Measurements from ENCODE around the gene ZP1. TPM values are rescaled to one million over a fixed set of nuclear protein-coding genes. Genes with fewer than 3 reads are reported as not detected.

Gene ZP1
- total RNA-seq, 1 experiment from 2014 or later: not detected

DNA sequence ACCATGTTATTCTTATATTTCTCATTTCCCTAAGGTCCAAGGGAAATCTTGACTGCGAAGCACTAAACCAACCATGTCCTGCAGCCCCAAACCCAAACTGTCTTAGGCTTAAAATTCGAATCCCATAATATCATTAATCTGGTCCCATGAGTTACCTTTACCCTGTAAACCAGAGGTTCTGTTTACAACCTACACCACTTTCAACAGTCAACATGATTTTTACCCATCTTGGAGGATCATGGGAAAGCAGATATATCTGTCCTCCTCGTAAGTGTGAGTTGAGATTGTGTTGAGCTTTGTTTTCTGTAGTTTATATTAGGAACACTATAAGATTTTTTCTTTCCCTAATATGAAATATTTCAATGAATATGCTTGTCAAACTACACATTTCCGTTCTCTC, 32.6 kb downstream of the ZP1 start:
- intact Hi-C loops (cut with micrococcal nuclease): loop anchor here (1.0 kb wide), 2 partner anchors 69 to 125 kb away; no protein-coding TSS in a partner anchor
- no peaks in the 10 kb centered on the region for H3K9me3 Mint-ChIP-seq (ENCODE audit: unreplicated experiment)
- ChIA-PET CTCF (interaction anchor here (0.6 to 10.1 kb wide), 34 partner anchors 8 to 1986 kb away, joined by 3 to 163 read pairs (median 6); partner anchors contain the start of genes PTGDR2 and TMEM109), POLR2A (interaction anchor here (1.1 to 3.2 kb wide), 5 partner anchors 11 to 69 kb away, joined by 3 to 11 read pairs (median 6); partner anchors contain the start of gene TMEM109)
- no peak for TF ChIP-seq CTCF (IDR thresholded peaks at IDR 0.05; ENCODE audit: unreplicated experiment)
- H3K4me3 Mint-ChIP-seq (ENCODE audit: unreplicated experiment): no peak overlapping the region
- no peak for DNase-seq (ENCODE audit: unreplicated experiment)
- no peak overlapping the region for H3K27ac Mint-ChIP-seq (ENCODE audit: low read depth, unreplicated experiment)
- H3K27me3 Mint-ChIP-seq (ENCODE audit: insufficient read depth, unreplicated experiment): no peaks in the 10 kb centered on the region
- H3K36me3 Mint-ChIP-seq (ENCODE audit: insufficient read depth, unreplicated experiment): peaks cover 91% of the 10 kb centered on the region
- no TSS peak for BruUV-seq (replicated peaks)
- peaks cover 9% of the 10 kb centered on the region for H3K4me1 Mint-ChIP-seq (ENCODE audit: insufficient read depth, unreplicated experiment)

GRCh38 chr11:60900673-60901404, 33.5 kb downstream of the ZP1 start:
- peaks cover 82% of the 10 kb centered on the region for H3K36me3 Mint-ChIP-seq (ENCODE audit: insufficient read depth, unreplicated experiment)
- CTCF ChIA-PET: interaction anchor here (0.6 to 10.1 kb wide), 20 partner anchors 9 to 286 kb away, joined by 3 to 163 read pairs (median 6); partner anchors contain the start of gene TMEM109
- H3K27ac Mint-ChIP-seq (ENCODE audit: low read depth, unreplicated experiment): no peak overlapping the region
- H3K9me3 Mint-ChIP-seq (ENCODE audit: unreplicated experiment): no peaks in the 10 kb centered on the region
- no peak overlapping the region for H3K4me3 Mint-ChIP-seq (ENCODE audit: unreplicated experiment)
- TF ChIP-seq CTCF (IDR thresholded peaks at IDR 0.05; ENCODE audit: unreplicated experiment): no peak
- H3K4me1 Mint-ChIP-seq (ENCODE audit: insufficient read depth, unreplicated experiment): peaks cover 9% of the 10 kb centered on the region
- BruUV-seq (replicated peaks): no TSS peak
- H3K27me3 Mint-ChIP-seq (ENCODE audit: insufficient read depth, unreplicated experiment): no peaks in the 10 kb centered on the region
- intact Hi-C loops (cut with micrococcal nuclease): no loop called here
- POLR2A ChIA-PET: interaction anchor here (1.2 to 3.2 kb wide), 2 partner anchors 13 kb away, joined by 6 to 11 read pairs; partner anchors contain the start of gene TMEM109
- DNase-seq (ENCODE audit: unreplicated experiment): no peak

DNA sequence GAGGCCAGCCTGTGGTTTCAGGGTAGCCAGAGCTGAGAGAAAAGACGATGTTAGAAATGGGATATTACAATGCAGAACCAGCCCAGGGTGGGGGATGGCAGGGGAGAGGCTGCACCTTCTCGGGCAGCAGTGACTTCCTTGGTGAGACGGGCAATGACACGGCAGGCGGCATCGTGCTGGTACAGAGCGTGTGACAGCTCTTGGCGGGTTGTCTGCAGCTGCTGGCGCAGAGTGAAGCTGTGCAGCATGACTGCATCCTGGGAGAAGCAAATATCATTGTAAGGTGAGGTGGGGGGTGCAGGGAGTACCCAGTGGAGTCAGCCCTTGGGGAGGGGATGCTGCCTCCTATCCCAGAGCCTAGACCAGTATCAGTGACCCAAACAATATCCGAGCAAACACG, 35.3 kb downstream of the ZP1 start:
- H3K36me3 Mint-ChIP-seq (ENCODE audit: insufficient read depth, unreplicated experiment): peaks cover 65% of the 10 kb centered on the region

More for the DNA sequence above, 35.3 kb downstream of the ZP1 start:
- no peak for DNase-seq (ENCODE audit: unreplicated experiment)
- no TSS peak for BruUV-seq (replicated peaks)
- POLR2A ChIA-PET: no interaction called here
- H3K9me3 Mint-ChIP-seq (ENCODE audit: unreplicated experiment): no peaks in the 10 kb centered on the region
- no peak for TF ChIP-seq CTCF (IDR thresholded peaks at IDR 0.05; ENCODE audit: unreplicated experiment)
- no peaks in the 10 kb centered on the region for H3K27me3 Mint-ChIP-seq (ENCODE audit: insufficient read depth, unreplicated experiment)
- peaks cover 9% of the 10 kb centered on the region for H3K4me1 Mint-ChIP-seq (ENCODE audit: insufficient read depth, unreplicated experiment)
- intact Hi-C loops (cut with micrococcal nuclease): no loop called here
- CTCF ChIA-PET: interaction anchor here (0.6 to 10.1 kb wide), 10 partner anchors 13 to 1612 kb away, joined by 3 to 163 read pairs (median 6); partner anchors contain the start of gene CCDC86
- no peak overlapping the region for H3K4me3 Mint-ChIP-seq (ENCODE audit: unreplicated experiment)
- H3K27ac Mint-ChIP-seq (ENCODE audit: low read depth, unreplicated experiment): no peak overlapping the region
